H1 (cell line): ENCODE data around the gene ARFGEF3. TPM values are rescaled to one million over a fixed set of nuclear protein-coding genes. Genes with fewer than 3 reads are reported as not detected.

Experiments used
- ASH2L ChIP-seq: fragments of 200-600, 300-600 bp; sonication (generic); IDR thresholded peaks from one replicate; pipeline ENCODE4 v1.7.1; 2017; ENCODE audit warnings: low read length
- SRF ChIP-seq: IDR thresholded peaks from 2 replicates; pipeline ENCODE4 v1.6.1; 2011; ENCODE audit warnings: mild to moderate bottlenecking, low read depth, low read length, moderate library complexity
- TAF1 ChIP-seq: IDR thresholded peaks from 2 replicates; pipeline ENCODE4 v1.6.1; 2011; ENCODE audit warnings: mild to moderate bottlenecking, low read depth, low read length
- polyA plus RNA-seq, 7 experiments: library from polyadenylated mRNA; depleted of rRNA in 3 of 7; stranded (reverse) in 5 of 7; unstranded in 2 of 7; fragments of >200 nt in 5 of 7; fragments of 200-250 nt in 2 of 7; gene quantifications; 1 replicate in 5 of 7; 2 replicates in 1 of 7; 4 replicates in 1 of 7; pipeline versions ENCODE4 v1.2.1 to v1.2.3, GENCODE V29; 2011 to 2013; ENCODE audit warnings: missing spikeins in 2 of 7, mixed read lengths in 2 of 7
- total RNA-seq: library from RNA; stranded (reverse); fragmentation: NEBNext Ultra II Directional; extraction: Animal tissue kit (Norgen Biotek cat#: 25700); gene quantifications from 2 replicates; pipeline ENCODE4 v1.2.1, GENCODE V29; 2021

The ARFGEF3 gene
- total and polyA plus RNA-seq, 2 of the 8 experiments (the other 6 are each of a cell fraction or from before 2014, with no cell fraction given) = 5.8 to 23.2 TPM

- no peak for TF ChIP-seq TAF1
- TF ChIP-seq SRF = no peak
- TF ChIP-seq ASH2L = no peak
Observed at GRCh38 chr6:138296381-138296780, 134.6 kb downstream of the ARFGEF3 start (continued).
